Cerebellar cortex (tissue), 1 donor: ENCODE data around the gene TMEM94.
A peak's percentile ranks its signal among the peaks of the same experiment; 100 is the strongest.
"Not testable (repeated sequence)": the region's sequence is repeated elsewhere in the genome, so short reads cannot be mapped to it uniquely, and the experiment has no call there.

Experiments
- DNase-seq: peaks from one replicate; pipeline ENCODE4 v3.0.0-alpha.2; 2015; ENCODE audit warnings: low spot score

The TMEM94 gene

GRCh38 chr17:75445896-75446295, 10.5 kb upstream of the TMEM94 start:
- DNase-seq: not testable (repeated sequence)

DNA sequence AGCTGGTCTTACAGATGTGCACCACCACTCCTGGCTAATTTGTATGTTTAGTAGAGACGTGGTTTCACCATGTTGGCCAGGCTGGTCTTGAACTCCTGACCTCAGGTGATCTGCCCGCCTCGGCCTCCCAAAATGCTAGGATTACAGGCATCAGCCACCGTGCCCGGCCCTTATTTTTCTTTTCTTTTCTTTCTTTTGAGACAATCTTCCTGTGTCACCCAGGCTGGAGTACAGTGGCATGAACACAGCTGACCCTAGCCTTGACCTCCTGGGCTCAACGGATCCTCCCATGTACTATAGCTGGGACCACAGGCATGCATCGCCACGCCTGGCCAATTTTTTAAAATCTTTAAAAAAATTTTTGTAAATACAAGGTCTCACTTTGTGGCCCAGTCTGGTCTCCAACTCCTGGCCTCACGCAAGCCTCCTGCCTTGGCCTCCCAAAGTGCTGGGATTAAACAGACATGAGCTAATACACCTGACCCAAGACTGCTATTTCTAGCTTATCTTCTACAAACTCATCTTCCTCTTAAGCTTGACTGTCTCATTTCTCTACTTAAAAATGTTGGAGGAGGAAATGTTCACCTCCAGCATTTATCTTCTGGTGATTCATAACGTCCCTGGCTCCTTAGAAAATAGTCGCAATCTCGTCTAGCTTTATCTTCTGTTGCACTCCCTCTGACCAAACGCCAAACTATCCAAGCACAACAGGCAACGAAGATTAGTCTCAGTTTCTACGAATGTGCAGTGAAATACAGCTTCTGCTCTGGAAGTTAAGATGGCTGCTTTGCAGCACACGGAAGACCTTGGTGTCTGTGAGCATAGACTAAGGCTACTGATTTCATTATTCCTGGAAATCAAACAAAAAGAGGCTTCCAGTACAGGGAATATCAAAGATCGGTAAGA, 8.2 kb upstream of the TMEM94 start:
- DNase-seq: no peak

DNA sequence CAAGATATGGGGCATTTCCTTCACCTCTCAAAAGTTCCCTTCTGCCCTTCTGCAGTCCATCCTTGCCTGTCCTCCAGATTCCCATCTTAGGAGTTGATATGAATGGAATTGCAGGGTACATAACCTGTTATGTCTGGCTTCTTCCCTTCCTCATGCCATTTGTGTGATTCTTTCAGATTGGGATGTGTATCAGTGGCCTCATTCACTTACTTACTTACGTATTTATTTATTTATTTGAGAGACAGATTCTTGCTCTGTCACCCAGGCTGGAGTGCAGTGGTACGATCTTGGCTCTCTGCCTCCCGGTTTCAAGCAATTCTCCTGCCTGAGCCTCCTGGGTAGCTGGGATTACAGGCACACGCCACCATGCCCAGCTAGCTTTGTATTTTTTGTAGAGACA, 6.2 kb upstream of the TMEM94 start:
- DNase-seq: no peak

- DNase-seq: no peak
These were observed 2.2 kb upstream of the TMEM94 start for GRCh38 chr17:75454193-75454592.

DNA sequence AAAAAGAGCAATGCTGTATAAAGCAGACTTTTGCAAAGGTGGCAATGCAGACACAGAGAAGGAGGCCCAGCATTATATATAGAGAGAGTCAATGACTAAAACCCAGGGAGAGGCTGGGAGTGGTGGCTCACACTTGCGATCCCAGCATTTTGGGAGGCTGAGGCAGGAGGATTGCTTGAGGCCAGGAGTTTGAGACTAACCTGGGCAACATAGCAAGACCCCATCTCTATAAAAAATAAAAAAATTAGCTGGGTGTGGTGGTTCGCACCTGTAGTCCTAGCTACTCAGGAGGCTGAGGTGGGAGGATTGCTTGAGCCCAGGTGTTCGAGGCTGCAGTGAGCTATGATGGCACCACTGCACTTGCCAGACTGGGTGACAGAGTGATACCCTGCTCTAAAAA, 1.8 kb upstream of the TMEM94 start:
- not testable (repeated sequence) for DNase-seq

DNA sequence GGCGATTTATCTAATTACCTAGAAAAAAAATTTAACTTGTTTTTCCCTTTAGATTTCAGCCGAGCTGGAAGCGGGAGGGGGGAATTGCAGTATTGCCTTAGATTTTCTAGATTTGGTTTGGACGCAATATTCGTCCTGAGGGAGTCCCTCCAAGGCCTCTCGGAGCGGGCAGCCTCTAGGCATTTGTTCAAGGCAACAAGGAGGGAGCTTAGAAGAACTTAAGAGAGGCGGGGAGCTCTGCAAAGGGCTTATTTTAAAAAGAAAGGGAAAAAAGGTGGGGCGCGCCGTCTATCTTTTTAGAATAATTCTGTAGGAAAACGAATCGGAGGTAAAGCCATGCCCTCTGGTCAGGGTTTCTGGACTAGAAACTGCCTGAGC, 407 bp upstream of the TMEM94 start:
- no peak for DNase-seq

DNA sequence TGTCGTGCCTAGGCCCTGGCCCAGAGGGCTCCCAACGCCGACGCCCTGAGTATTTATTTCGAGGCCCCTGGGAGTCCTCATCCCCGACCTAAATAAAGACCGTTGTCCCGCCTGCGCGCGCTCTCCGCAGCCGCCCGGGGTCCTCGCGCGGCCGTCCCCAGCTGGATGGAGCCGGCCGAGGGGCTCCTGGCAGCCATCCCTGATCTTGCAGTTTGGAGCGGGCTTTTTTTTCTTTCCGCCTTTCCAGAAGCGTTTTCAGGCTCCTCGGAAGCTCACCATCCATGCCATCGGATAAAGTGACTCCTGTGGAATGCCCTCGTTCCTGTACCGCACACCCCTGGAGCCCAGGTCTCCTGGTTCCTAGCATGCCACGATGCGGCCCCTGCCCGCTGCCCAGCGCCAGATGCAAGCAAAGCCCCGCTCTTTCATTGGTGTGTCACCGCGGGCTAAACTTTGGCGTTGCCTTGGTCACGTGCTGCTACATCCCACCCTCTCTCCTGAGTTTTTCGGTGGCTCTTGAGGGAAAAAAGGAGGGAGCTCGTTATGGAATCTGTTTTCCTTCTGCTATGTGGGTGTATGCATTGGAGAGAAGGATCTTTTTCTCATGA, 716 bp downstream of the TMEM94 start:
- peak; percentile 69 for DNase-seq

GRCh38 chr17:75459246-75459589, 2.8 kb downstream of the TMEM94 start:
- peak; percentile 69 for DNase-seq

GRCh38 chr17:75459590-75460267, 3.3 kb downstream of the TMEM94 start:
- DNase-seq: peak; percentile 85

DNA sequence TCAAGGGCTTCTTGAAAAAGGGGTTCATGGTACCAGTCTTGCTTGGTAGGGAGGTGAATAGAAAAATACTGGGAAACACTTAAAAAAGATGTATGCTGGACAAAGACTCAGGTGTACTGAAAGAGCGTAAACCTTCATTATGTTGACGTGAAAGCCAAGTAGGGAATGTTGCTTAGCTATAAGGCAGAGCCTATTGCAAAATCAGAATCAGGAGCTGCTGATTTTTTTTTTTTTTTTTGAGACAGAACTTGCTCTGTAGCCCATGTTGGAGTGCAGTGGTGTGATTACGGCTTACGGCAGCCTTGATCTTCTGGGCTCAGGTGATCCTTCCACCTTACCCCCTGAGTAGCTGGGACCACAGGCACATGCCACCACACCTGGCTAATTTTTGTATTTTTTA, 3.9 kb downstream of the TMEM94 start:
- no peak for DNase-seq

DNA sequence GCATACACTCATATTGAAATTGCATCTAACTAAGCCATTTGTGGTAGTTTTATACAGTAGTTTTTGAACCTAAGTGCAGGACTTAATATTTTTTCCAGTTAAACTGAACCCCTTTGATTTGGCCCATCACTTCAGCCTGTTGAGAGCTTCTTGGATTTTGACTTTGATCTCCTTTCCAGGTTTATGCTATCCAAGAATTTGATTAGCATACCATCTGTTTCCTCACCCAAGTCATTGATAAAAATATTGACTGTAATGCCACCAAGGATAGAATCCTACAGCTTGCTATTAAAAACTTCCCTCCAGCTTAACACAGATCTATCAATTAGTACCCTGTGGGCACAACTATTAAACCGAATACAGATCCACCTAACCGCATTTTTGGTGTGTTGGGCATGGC, 7.2 kb downstream of the TMEM94 start:
- DNase-seq: no peak

GRCh38 chr17:75465039-75465438, 8.6 kb downstream of the TMEM94 start:
- DNase-seq: no peak

GRCh38 chr17:75468291-75468754, 11.9 kb downstream of the TMEM94 start:
- no peak for DNase-seq

DNA sequence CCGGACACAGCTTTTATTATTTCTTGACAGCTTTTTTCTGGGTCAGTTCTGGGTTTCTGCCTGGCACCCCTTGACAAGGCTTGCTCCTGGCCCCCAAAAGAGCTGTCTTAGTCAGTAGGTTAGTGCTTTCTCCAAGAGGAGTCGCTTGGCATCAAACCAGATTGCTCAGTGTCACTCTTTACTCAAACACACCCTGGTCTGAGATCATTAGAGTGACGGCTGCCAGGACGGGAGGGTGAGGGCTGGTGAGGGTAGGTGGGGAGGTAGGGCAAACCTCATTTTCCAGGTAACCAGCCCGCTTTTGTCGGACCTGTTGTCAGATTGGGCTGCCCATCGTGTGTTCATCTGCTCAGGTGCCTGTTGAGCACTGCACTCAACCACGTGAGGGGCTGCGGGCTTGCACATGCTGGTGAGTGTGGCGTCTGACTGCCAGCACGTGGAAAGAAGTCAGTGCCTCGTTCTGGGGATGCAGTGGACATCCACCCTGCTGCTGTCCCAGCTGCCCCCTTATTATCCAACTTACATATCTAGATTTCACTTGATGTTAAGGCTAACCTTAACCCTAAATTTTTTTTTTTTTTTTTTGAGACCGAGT, 12.4 kb downstream of the TMEM94 start:
- no peak for DNase-seq

DNA sequence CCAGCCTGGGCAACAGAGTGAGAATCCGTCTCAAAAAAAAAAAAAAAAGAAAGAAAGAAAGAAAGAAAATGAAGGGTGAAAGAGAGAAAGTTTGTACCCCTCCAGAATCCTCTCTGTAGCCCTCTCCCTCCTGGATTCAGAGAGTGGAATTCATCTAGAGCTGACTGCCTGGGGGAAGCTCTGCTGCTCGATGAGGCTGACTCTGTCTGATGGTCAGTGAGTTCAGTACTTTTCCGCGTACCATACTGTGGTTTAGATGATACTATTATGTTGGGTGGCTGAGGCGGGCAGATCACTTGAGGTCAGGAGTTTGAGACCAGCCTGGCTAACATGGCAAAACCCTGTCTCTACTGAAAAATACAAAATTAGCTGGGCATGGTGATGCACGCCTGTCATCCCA, 14.8 kb downstream of the TMEM94 start:
- DNase-seq: no peak

DNA sequence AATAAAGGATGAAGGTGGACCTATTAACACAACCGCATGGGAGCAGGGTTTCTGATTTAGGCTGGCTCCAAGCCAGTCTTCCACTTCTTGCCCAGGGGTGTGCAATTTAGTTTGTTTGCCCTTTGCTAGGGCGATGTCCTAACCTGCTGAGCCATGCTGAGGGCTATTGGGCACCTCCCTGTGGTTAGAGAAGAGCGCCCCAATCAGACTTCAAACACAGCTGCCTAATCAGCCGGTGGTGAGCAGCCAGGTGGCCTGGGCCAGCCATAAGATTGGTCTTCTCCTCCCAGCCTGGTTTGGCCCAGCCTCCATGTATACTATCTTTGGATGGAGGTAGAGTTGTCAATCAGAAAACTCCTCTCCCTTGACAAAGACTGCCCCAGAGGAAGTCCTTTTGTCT, 15.7 kb downstream of the TMEM94 start:
- DNase-seq: no peak

DNA sequence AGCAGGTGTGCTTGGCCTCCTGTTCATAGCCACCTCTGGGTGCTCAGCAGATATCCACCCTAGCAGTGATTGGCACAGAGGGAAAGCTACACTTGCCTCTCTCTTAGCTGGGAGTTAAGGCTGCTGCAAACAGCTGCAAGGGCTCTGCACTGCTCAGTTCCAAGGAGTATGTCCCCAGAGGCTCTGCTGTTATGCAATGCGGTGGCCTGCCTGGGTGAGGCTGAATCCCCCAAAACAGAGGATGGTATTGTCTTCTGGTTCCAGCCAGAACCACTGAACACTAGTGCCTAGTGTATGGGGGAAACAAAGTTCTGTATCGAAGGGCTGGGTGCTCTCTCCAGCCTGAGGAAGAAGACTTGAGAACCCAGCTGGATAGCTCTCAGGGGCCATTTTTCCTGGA, 16.8 kb downstream of the TMEM94 start:
- DNase-seq: no peak

- DNase-seq: no peak
These were observed 18.3 kb downstream of the TMEM94 start for GRCh38 chr17:75474736-75475135.

GRCh38 chr17:75475144-75475835, 18.9 kb downstream of the TMEM94 start:
- DNase-seq: no peak

DNA sequence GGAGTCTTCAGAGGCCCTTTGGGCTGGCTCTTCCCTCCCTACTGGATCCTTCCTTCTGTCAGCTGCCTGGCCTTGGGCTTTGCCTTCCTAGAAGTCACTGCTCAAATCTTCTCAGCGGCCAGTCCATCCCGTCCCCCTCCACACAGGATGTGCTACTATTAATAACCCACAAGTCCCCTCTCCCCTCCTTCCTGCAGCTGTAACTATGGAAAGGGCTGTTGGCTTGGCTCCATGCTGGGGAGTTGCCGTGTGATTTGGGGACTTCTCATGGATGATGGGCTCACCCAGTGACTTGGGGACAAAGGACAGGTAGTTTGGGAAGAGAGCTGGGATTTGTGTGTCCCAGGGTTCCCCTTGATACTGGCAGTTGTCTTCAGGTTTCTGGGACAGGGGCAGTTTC, 19.4 kb downstream of the TMEM94 start:
- no peak for DNase-seq

GRCh38 chr17:75476271-75476671, 19.8 kb downstream of the TMEM94 start:
- DNase-seq: no peak
